Thymus (tissue), 11 donors: ENCODE data around the gene RPLP2. TPM values are rescaled to one million over a fixed set of nuclear protein-coding genes. Genes with fewer than 3 reads are reported as not detected.

Experiments
- DNase-seq, 9 donors: peaks; one replicate each; pipeline ENCODE4 v3.0.0-alpha.2; 2013; ENCODE audit warnings: low spot score in 9 of 9, low read depth in 6 of 9, missing footprints in 1 of 9
- H3K27ac ChIP-seq, 2 donors: one replicate each; pipeline ENCODE4 v1.5.1; 2013; ENCODE audit warnings: control low read depth in 1 of 2, low read depth in 1 of 2, low read length in 1 of 2, mild to moderate bottlenecking in 1 of 2, moderate library complexity in 1 of 2
- H3K27me3 ChIP-seq, 2 donors: one replicate each; pipeline ENCODE4 v1.5.1; 2013; ENCODE audit warnings: low read length in 1 of 2; ENCODE audit not compliant: control insufficient read depth in 2 of 2, insufficient read depth in 1 of 2
- H3K36me3 ChIP-seq, 2 donors: one replicate each; pipeline ENCODE4 v1.5.1; 2013; ENCODE audit warnings: low read length in 1 of 2, mild to moderate bottlenecking in 1 of 2, moderate library complexity in 1 of 2; ENCODE audit not compliant: control insufficient read depth in 2 of 2, insufficient read depth in 2 of 2
- H3K4me1 ChIP-seq, 2 donors: one replicate each; pipeline ENCODE4 v1.5.1; 2013; ENCODE audit warnings: low read length in 2 of 2; ENCODE audit not compliant: control insufficient read depth in 2 of 2, insufficient read depth in 2 of 2
- H3K4me3 ChIP-seq, 2 donors: one replicate each; pipeline ENCODE4 v1.5.1; 2013; ENCODE audit warnings: low read length in 2 of 2, control low read depth in 1 of 2, mild to moderate bottlenecking in 1 of 2
- H3K9me3 ChIP-seq, 2 donors: one replicate each; pipeline ENCODE4 v1.5.1; 2013; ENCODE audit warnings: low read length in 1 of 2, mild to moderate bottlenecking in 1 of 2; ENCODE audit not compliant: control insufficient read depth in 2 of 2, insufficient read depth in 1 of 2
- WGBS: extraction: QIAGEN DNeasy Blood & Tissue Kit; methylation state at CpG from one replicate; pipeline ENCODE4 v1.1.7; 2013; 5-methylcytosine and 5-hydroxymethylcytosine counted together
- polyA plus RNA-seq: library from polyadenylated mRNA; stranded (reverse); fragments of 200-250 nt; gene quantifications from one replicate; pipeline ENCODE4 v1.2.3, GENCODE V29; 2013
- total RNA-seq: library from RNA; stranded (reverse); fragments of 120-200 nt; gene quantifications from one replicate; pipeline ENCODE4 v1.2.4, GENCODE V29; 2013
- donor health status: healthy.

Gene RPLP2
- total and polyA plus RNA-seq, 2 donors: 1,873 to 2,667 TPM

GRCh38 chr11:778976-779954, 30.5 kb upstream of the RPLP2 start:
- WGBS: 97% methylated on average over 23 of the region's 23 CpGs
- no peak for DNase-seq
- Histone ChIP-seq H3K4me1 (peaks cover 11 to 23% of the 10 kb centered on the region in 2 donors), H3K27me3 (peaks cover 0 to 3% of the 10 kb centered on the region in 2 donors), H3K27ac (no peak overlapping the region), H3K4me3 (no peak overlapping the region), H3K9me3 (no peaks in the 10 kb centered on the region), H3K36me3 (peaks cover under 1 to 5% of the 10 kb centered on the region in 2 donors)

GRCh38 chr11:779955-780532, 29.7 kb upstream of the RPLP2 start:
- WGBS: 97% methylated on average over 16 of the region's 16 CpGs
- peaks cover 11 to 23% of the 10 kb centered on the region in 2 donors for H3K4me1 ChIP-seq
- H3K27me3 ChIP-seq: peaks cover 0 to 3% of the 10 kb centered on the region in 2 donors
- no peak overlapping the region for H3K4me3 ChIP-seq
- H3K27ac ChIP-seq: no peak overlapping the region
- no peak for DNase-seq
- peaks cover 0 to 4% of the 10 kb centered on the region in 2 donors for H3K36me3 ChIP-seq
- H3K9me3 ChIP-seq: no peaks in the 10 kb centered on the region

DNA sequence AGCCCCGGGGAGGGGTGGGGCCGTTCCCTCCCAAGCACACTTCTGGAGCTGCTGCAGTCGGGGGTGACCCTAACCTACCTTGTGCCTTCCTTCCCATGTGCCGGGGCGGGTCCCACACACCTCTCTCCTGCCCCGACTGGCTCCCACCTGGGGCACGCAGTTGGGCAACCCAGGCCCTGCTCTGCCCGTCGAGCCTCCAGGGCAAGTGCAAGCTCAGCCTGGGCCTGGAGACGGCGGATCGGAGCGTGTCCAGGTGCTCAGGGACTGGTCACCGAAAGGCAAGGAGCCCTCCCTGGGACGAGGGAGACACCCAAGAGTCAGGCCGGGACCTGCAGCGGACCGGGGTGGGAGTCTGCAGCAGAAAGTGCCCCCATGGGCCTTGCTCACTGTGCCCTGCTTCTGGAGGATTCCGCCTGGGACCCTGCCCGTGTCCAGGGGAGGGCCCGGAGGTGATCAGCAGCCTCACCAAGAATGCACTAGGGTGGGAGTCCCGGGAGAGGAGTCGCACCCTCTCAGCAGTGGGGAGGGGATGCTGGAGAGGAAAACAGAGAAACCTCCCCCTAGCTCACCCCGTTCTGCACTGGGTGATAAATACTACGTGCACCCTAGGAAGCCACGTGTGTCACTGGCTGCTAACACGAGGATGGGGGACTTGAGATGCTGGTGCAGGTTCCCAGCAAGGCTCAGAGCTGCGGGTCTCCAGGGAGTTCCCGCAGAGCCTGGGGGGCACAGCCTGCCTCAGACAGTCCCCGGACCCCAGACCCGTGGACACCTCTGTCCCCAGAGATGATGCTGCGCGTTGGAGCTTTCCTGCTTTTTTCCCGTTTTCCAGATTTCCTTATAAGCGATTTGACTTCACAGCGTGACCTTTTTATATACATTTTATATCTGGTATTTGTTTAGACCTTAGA, 27.2 kb upstream of the RPLP2 start:
- no peak for DNase-seq
- H3K36me3 ChIP-seq: peaks cover 0 to 4% of the 10 kb centered on the region in 2 donors
- no peaks in the 10 kb centered on the region for H3K9me3 ChIP-seq
- H3K27me3 ChIP-seq: peaks cover 0 to 4% of the 10 kb centered on the region in 2 donors
- H3K4me1 ChIP-seq: peaks cover 5 to 16% of the 10 kb centered on the region in 2 donors
- 92% methylated on average over 36 of the region's 36 CpGs for WGBS
- no peak overlapping the region for H3K27ac ChIP-seq
- H3K4me3 ChIP-seq: no peak overlapping the region

DNA sequence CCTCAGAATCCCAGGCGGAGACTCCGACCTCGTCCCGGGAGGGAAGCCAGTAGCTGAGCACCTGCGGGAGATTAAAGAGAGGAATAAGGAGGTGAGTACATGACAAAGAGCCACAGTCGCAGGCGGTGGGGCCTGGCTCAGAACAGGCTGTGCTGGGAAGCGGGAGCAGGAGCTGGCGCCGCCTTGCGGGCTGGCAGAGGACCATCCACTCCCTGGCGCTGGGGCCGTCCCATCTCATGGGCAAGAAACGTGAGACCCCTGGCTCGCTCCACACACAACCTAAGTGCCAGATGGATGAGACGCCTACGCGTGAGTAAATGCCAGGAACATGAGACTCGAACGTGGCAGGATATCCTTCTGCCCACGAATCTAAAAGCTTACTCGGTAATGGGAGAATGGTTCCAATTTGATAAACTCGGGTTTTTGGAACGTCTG, 26.2 kb upstream of the RPLP2 start:
- H3K9me3 ChIP-seq: no peaks in the 10 kb centered on the region
- peaks cover 0 to 8% of the 10 kb centered on the region in 2 donors for H3K4me1 ChIP-seq
- DNase-seq: peak in 2 of 9 donors; percentile 56 to 64
- WGBS: 62% methylated on average over 24 of the region's 24 CpGs
- peaks cover 0 to 15% of the 10 kb centered on the region in 2 donors for H3K27me3 ChIP-seq
- no peak overlapping the region for H3K27ac ChIP-seq
- peaks cover 0 to 4% of the 10 kb centered on the region in 2 donors for H3K36me3 ChIP-seq
- H3K4me3 ChIP-seq: no peak overlapping the region

DNA sequence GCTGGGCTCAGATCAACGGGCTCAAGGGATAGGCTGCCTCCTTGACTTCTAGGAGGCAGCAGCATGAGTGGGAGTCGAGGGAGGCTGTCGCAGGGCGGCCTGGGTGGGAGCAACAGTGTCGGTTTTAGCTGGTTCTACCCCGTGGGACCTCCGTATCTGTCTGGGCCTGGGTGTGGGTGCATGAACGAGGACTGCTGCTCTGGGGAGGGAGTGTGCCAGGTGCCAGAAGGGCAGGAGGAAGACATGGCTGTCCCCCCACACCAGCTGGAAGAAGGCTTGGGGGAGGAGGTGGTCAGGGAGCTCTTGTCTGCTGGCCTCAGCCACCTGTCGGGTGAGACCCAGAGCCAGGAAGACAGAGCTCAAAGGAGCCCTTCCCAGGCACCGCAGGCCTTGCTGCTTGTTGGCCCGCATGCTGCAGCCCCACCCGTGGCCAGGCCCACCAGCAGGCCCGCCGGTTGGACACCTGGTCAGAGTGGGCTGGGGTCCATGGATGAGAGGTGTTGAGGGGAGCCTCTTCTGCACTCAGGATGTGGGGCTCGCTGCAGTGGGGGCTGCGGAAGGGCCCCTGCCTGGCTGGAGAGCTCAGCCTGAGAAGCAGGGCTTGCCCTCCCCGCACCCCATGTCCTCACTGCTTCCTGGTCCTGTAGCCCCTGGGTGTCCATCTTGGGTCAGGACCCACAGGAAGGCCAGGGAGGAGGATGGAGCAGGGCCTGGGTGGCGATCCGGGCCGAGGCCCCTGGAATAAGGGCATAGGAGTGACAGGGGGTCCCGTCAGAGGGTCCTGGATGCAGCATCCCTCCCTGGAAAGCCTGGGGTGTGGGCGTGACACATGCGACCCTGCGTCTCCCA, 23.3 kb upstream of the RPLP2 start:
- DNase-seq: no peak
- 91% methylated on average over 24 of the region's 24 CpGs for WGBS

GRCh38 chr11:787084-787675, 22.6 kb upstream of the RPLP2 start:
- no peak for DNase-seq
- Histone ChIP-seq H3K27ac (no peak overlapping the region), H3K36me3 (peaks cover 11 to 13% of the 10 kb centered on the region in 2 donors), H3K4me3 (no peak overlapping the region), H3K9me3 (no peaks in the 10 kb centered on the region), H3K4me1 (peaks cover 3 to 4% of the 10 kb centered on the region in 2 donors), H3K27me3 (peaks cover 10 to 40% of the 10 kb centered on the region in 2 donors)
- 95% methylated on average over 24 of the region's 24 CpGs for WGBS

More for the DNA sequence above, 23.3 kb upstream of the RPLP2 start:
- peaks cover 3 to 4% of the 10 kb centered on the region in 2 donors for H3K4me1 ChIP-seq
- H3K36me3 ChIP-seq: peaks cover 4 to 6% of the 10 kb centered on the region in 2 donors
- H3K4me3 ChIP-seq: no peak overlapping the region
- H3K9me3 ChIP-seq: no peaks in the 10 kb centered on the region
- no peak overlapping the region for H3K27ac ChIP-seq
- H3K27me3 ChIP-seq: peaks cover 10 to 40% of the 10 kb centered on the region in 2 donors

- no peak for DNase-seq
- H3K36me3 ChIP-seq: peaks cover 17 to 19% of the 10 kb centered on the region in 2 donors
- H3K27ac ChIP-seq: no peak overlapping the region
- H3K27me3 ChIP-seq: peaks cover 10 to 37% of the 10 kb centered on the region in 2 donors
- 59% methylated on average over 28 of the region's 28 CpGs for WGBS
- no peak overlapping the region for H3K4me3 ChIP-seq
- H3K4me1 ChIP-seq: peaks cover 3 to 4% of the 10 kb centered on the region in 2 donors
- H3K9me3 ChIP-seq: no peaks in the 10 kb centered on the region
These were observed 21.6 kb upstream of the RPLP2 start for GRCh38 chr11:788009-788640.
